A549 treated with AZD2906 at 1 μM for 4 hours (cell line): ENCODE measurements around the gene APOBEC3A. TPM values are rescaled to one million over a fixed set of nuclear protein-coding genes. Genes with fewer than 3 reads are reported as not detected.

ENCODE experiments used
- total RNA-seq: library from RNA; stranded (reverse); fragments of 200-300 nt; extraction: Qiagen RNA extraction; gene quantifications from 5 replicates; pipeline ENCODE4 v1.2.3, GENCODE V29; 2022

Gene APOBEC3A
- total RNA-seq: 0.10 TPM in 1 of 5 replicates, not detected in the others

GRCh38 chr22:38957046-38957770, at the start of gene APOBEC3A:
APOBEC3A (plus strand) TSS chr22:38957609; CDS start chr22:38957692, 83 bp downstream.

GRCh38 chr22:38981992-38982927, 24.9 kb downstream of the APOBEC3A start, which contains the start of gene APOBEC3B:
APOBEC3B (plus strand) TSS chr22:38982347; CDS start chr22:38982454, 107 bp downstream.

Other genes with a start within 250 kb of the APOBEC3A start
- 29.7 to 43.0 TPM (median 39.7 TPM) in 5 replicates for gene SUN2, start 201.6 kb upstream of the APOBEC3A start, total RNA-seq
- 7.4 to 11.1 TPM (median 10.8 TPM) in 5 replicates for gene DNAL4, start 163.5 kb upstream of the APOBEC3A start, total RNA-seq
- 7.9 to 10.1 TPM (median 8.9 TPM) in 5 replicates for gene NPTXR, start 113.6 kb upstream of the APOBEC3A start, total RNA-seq
- 24.8 to 27.3 TPM (median 27.1 TPM) in 5 replicates for gene CBX6, start 85.4 kb upstream of the APOBEC3A start, total RNA-seq
- gene APOBEC3B, start 24.7 kb downstream of the APOBEC3A start, total RNA-seq: 25.9 to 31.3 TPM (median 28.2 TPM) in 5 replicates
- 25.3 to 27.0 TPM (median 26.3 TPM) in 5 replicates for gene APOBEC3C, start 56.6 kb downstream of the APOBEC3A start, total RNA-seq
- 0.08 to 0.50 TPM (median 0.15 TPM) in 5 replicates for gene APOBEC3D, start 63.5 kb downstream of the APOBEC3A start, total RNA-seq
- 1.6 to 2.4 TPM (median 2.2 TPM) in 5 replicates for gene APOBEC3F, start 83.3 kb downstream of the APOBEC3A start, total RNA-seq
- gene APOBEC3G, start 119.7 kb downstream of the APOBEC3A start, total RNA-seq: 0.06 to 0.09 TPM (median 0.07 TPM) in 3 of 5 replicates, not detected in the others
- 0.22 to 0.64 TPM (median 0.30 TPM) in 5 replicates for gene APOBEC3H, start 139.6 kb downstream of the APOBEC3A start, total RNA-seq
- 0.92 to 1.4 TPM (median 1.1 TPM) in 5 replicates for gene CBX7, start 195.1 kb downstream of the APOBEC3A start, total RNA-seq